Measurements from ENCODE around the gene DSC3. TPM values are rescaled to one million over a fixed set of nuclear protein-coding genes. Genes with fewer than 3 reads are reported as not detected.
"Not testable (repeated sequence)": the region's sequence is repeated elsewhere in the genome, so short reads cannot be mapped to it uniquely, and the experiment has no call there.

Gene DSC3
- total RNA-seq, 2 experiments from 2014 or later = 0.02 TPM; not detected in 1

DNA sequence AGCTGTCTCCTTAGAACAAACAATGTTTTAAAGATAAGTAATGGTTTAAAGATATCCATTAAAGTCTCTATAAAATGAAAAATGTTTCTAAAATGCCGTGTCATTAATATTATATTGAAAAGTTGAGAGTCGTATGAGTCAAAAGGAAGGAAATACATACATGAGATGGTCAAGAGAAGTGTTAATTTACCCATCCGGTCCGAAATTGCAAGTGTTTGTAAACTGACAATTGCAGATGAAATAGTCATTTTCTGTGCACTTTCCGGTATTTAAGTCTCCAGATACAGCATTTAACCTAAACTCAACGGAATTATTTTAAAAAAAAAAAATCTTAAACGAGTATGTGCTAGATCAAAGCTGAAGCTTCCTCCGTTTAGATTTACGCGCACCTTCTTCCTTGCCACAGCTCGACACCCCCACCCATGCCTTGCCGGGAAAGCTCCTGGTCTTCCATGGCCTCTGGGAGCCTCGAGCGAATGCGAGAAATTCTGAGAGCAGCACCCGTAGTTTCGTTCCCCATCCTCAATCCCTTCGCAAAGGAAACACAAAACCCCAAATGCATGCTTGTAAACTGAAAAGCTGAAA lies 1.8 kb downstream of the DSC3 start:
- intact Hi-C loops (cut with DNase I, micrococcal nuclease) = no loop called here
- Mint-ChIP-seq H3K4me3 (no peak overlapping the region), H3K27me3 (peaks cover 48% of the 10 kb centered on the region), H3K9me3 (ENCODE audit: low read depth) (peaks cover 3% of the 10 kb centered on the region), H3K27ac (no peak overlapping the region), H3K4me1 (peaks cover 7% of the 10 kb centered on the region), H3K36me3 (ENCODE audit: low read depth) (peaks cover 3% of the 10 kb centered on the region)
- ChIA-PET CTCF (no interaction called here), POLR2A (no interaction called here)
- no peak for DNase-seq
- no peak for ATAC-seq

DNA sequence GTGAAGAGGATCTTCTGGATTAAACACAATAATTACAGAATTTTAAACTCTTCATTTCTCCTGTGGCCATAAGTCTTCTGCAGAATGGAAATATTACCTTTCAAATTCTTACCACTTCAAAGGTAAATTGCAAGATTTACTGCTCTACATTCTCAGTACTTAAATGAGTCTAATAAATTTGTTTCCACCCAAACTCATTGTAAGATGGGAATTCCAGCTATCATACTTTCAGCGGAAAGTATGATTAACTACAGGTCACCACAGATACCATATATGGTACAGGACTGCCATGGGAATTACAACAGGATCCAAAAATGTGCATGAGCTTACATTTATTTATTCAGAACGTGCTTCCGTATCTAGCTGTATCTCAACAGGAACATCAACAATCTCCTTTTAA lies 3.1 kb downstream of the DSC3 start:
- Mint-ChIP-seq H3K27me3 (peaks cover 41% of the 10 kb centered on the region), H3K9me3 (ENCODE audit: low read depth) (no peaks in the 10 kb centered on the region), H3K4me3 (no peak overlapping the region), H3K4me1 (peaks cover 7% of the 10 kb centered on the region), H3K27ac (no peak overlapping the region), H3K36me3 (ENCODE audit: low read depth) (peaks cover 3% of the 10 kb centered on the region)
- POLR2A ChIA-PET = no interaction called here
- ATAC-seq = no peak
- intact Hi-C loops (cut with DNase I, micrococcal nuclease) = no loop called here
- DNase-seq = no peak
- CTCF ChIA-PET = no interaction called here

DNA sequence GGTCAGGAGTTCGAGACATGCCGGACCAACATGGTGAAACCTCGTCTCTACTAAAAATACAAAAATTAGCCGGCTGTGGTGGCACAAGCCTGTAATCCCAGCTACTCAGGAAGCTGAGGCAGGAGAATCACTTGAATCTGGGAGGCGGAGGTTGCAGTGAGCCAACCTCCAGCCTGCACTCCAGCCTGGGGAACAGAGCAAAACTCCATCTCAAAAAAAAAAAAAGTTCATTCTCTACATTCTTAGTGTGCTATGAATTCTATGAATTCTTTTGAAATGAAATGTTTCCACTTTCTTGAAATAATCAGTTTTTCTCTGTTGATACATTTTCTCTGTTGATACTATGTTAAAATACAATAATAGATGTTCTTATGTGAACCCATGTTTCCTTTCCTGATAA lies 4.9 kb downstream of the DSC3 start:
- H3K4me1 Mint-ChIP-seq, ATAC-seq: not testable (repeated sequence)
- peaks cover 26% of the 10 kb centered on the region for H3K27me3 Mint-ChIP-seq

DNA sequence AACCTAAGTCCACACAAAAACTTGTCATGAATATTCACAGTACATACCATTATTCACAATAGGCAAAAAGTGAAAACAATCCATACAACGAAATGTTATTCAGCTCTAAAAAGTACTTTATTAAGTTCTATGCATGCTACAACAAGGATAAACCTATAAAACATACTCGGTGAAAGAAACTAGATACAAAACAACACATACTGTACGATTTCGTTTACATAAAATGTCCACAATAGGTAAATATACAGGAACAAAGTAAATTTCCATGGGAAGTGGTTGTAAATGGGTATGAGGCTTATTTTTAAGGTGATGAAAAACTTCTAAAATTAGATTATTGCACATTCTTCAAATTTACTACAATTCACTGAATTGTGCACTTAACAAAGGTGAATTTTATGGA lies 8.0 kb downstream of the DSC3 start:
- Mint-ChIP-seq H3K4me1 (peaks cover 2% of the 10 kb centered on the region), H3K27ac (no peak overlapping the region), H3K4me3 (no peak overlapping the region), H3K36me3 (ENCODE audit: low read depth) (no peaks in the 10 kb centered on the region), H3K27me3 (peaks cover 3% of the 10 kb centered on the region), H3K9me3 (ENCODE audit: low read depth) (no peaks in the 10 kb centered on the region)
- POLR2A ChIA-PET = no interaction called here
- no peak for DNase-seq
- intact Hi-C loops (cut with DNase I, micrococcal nuclease) = no loop called here
- no peak for ATAC-seq
- CTCF ChIA-PET = no interaction called here

More for the DNA sequence above, 4.9 kb downstream of the DSC3 start:
- POLR2A ChIA-PET; H3K27ac Mint-ChIP-seq; intact Hi-C loops (cut with DNase I, micrococcal nuclease); DNase-seq; H3K9me3 Mint-ChIP-seq (ENCODE audit: low read depth); H3K4me3 Mint-ChIP-seq; H3K36me3 Mint-ChIP-seq (ENCODE audit: low read depth): not testable (repeated sequence)
- CTCF ChIA-PET = interaction anchor here (0.9 kb wide), 1 partner anchor 685 kb away, joined by 3 read pairs; no protein-coding TSS in a partner anchor

DNA sequence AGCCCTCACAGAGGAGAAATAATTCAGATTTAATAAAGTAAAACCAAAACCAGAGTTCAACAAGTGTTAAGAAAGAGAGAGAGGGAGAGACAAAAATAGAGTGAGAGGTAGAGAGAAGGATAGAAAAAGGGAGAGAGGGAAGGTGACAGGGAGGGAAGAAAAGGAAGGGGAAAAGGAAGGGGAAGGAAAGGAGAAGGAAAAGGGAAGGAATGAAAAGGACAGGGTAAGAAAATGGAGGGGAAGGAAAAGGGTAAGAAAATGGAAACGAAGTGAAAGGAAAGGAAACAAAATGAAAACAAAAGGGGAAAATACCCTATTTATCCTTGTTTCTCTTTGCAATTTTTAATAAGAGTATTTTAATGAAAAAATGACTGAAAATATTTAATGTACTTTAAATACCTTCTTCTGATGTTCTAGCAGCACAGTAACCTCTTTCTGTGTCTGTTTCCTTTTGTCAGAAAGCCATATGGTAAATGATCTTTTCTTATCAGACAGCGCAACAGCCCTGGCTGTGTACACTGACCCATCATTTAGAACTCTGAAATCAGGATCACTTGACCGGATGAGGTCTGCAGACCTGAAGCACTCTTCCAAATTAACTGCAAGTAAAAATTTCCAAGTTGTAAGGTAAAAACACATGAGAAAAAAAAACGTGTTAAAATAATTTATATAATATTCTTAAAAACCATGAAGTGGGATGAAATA lies 11.8 kb downstream of the DSC3 start:
- H3K4me3 Mint-ChIP-seq = no peak overlapping the region
- POLR2A ChIA-PET = no interaction called here
- no peak overlapping the region for H3K27ac Mint-ChIP-seq
- CTCF ChIA-PET = no interaction called here
- H3K36me3 Mint-ChIP-seq (ENCODE audit: low read depth) = no peaks in the 10 kb centered on the region
- ATAC-seq = no peak
- H3K9me3 Mint-ChIP-seq (ENCODE audit: low read depth) = no peaks in the 10 kb centered on the region
- intact Hi-C loops (cut with DNase I, micrococcal nuclease) = no loop called here
- H3K27me3 Mint-ChIP-seq = peaks cover 2% of the 10 kb centered on the region
- no peak for DNase-seq
- H3K4me1 Mint-ChIP-seq = no peaks in the 10 kb centered on the region

DNA sequence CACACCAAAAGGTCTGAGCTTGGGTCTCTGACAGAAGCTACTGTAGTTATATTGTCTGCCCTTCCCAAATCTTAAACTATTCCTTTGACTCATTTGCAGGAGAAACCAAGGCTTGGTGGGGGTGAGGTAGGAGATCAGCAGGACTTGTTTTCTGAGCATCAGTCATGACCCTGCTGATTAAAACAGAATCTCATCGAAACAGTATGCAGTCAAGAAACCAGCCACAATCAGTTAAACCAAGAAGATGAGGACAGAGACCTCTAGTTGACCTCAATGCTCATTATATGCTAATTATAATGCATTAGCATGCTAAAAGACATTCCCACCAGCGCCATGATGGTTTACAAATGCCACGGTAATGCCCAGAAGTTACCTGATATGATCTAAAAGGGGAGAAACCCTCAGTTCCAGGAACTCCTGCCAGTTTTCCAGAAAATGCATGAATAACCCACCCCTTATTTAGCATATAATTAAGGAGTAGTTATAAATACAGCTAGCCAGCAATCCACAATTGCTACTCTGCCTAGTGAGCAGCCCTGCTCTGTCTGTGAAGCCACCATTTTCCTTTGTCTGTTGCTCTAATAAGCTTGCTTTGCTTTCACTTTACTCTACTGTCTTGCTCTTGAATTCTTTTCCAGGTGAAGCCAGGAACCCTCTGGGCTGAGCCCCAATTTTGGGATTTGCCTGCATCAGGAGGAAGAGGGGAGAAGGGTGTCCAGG lies 26.7 kb downstream of the DSC3 start:
- Mint-ChIP-seq H3K27ac (no peak overlapping the region), H3K4me1 (no peaks in the 10 kb centered on the region), H3K27me3 (no peaks in the 10 kb centered on the region), H3K36me3 (ENCODE audit: low read depth) (no peaks in the 10 kb centered on the region), H3K9me3 (ENCODE audit: low read depth) (no peaks in the 10 kb centered on the region), H3K4me3 (no peak overlapping the region)
- DNase-seq (no peak), ATAC-seq (no peak)
- CTCF ChIA-PET = no interaction called here
- intact Hi-C loops (cut with DNase I, micrococcal nuclease) = no loop called here
- POLR2A ChIA-PET = no interaction called here

DNA sequence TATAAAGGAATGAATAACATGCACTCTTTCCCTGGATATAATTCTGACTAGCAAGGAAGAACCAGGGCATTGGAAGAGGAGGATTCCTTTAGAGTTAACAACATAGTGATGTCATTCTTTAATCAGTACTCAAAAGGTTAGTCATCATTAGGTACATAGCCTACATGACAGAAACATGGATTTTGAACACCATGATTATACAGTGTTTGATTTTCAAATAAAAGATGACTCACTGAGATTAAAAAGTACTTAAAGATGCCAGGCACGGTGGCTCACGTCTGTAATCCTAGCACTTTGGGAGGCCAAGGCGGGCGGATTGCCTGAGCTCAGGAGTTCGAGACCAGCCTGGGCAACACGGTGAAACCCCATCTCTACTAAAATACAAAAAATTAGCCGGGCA lies 31.1 kb downstream of the DSC3 start:
- H3K9me3 Mint-ChIP-seq (ENCODE audit: low read depth); H3K36me3 Mint-ChIP-seq (ENCODE audit: low read depth); H3K4me1 Mint-ChIP-seq; H3K4me3 Mint-ChIP-seq; DNase-seq; ATAC-seq; H3K27me3 Mint-ChIP-seq; H3K27ac Mint-ChIP-seq; intact Hi-C loops (cut with DNase I, micrococcal nuclease); POLR2A ChIA-PET: not testable (repeated sequence)
- CTCF ChIA-PET = interaction anchor here (0.6 to 1.1 kb wide), 2 partner anchors 42 to 44 kb away, joined by 3 read pairs; no protein-coding TSS in a partner anchor

DNA sequence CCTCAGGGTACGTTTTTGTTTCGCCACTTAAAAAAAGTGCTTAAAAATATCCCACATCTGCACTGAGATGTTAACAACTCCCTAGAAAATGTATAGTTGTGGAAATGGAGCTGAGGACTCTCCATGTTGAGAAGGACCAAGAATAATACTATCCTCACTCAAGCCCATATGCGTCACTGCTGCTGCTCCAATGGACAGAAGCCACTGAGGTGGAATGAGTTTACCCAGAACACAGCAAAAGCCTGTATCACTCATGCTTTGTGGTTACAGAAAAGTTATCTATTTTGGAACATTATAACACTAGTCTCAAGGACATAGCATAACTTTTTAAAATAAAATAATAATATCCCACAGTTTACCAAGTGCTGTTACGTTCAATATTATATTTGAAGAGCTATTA lies 31.9 kb downstream of the DSC3 start:
- Mint-ChIP-seq H3K4me1 (no peaks in the 10 kb centered on the region), H3K9me3 (ENCODE audit: low read depth) (no peaks in the 10 kb centered on the region), H3K36me3 (ENCODE audit: low read depth) (no peaks in the 10 kb centered on the region), H3K27me3 (no peaks in the 10 kb centered on the region), H3K27ac (no peak overlapping the region), H3K4me3 (no peak overlapping the region)
- intact Hi-C loops (cut with DNase I, micrococcal nuclease) = no loop called here
- ChIA-PET CTCF (no interaction called here), POLR2A (no interaction called here)
- DNase-seq = no peak
- ATAC-seq = no peak

DNA sequence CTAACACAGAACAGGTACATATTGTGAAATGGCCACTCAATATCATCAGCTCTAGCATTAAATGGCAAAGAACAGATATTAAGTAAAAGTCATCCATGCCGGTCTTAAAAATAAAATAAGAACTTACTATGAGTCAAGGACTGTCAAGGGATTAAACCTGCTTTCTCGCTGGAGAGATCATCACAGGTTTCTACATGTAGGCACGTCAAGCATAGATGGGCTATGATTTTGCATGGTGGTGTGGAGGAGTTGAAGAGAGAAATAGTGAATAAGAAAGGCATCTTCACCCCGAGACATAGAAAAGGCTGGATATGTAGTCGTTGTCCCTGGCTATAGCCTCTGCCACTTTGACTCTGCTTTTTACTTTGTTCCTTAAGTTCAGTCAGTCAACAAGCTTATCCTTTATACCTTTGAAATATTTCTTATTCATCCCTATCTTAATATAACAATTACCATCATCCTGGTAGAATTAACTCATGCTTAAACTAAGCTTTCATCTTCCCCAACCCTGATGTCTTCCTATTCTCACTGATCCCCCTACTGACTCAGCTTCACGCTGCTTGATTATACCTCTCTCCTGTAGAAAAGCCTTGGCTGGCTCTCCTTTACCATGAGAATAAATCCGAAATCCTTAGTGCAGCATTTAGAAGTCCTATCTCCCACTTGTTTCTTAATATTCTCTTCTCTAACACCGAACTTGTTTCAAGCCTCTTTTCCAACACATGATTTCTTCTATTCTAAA lies 42.5 kb downstream of the DSC3 start:
- no peaks in the 10 kb centered on the region for H3K27me3 Mint-ChIP-seq
- no peak overlapping the region for H3K4me3 Mint-ChIP-seq
- no peak for ATAC-seq
- H3K27ac Mint-ChIP-seq = no peak overlapping the region
- intact Hi-C loops (cut with DNase I, micrococcal nuclease) = loop anchor here in 1 of 2 experiments (10.0 kb wide), 1 partner anchor 555 kb away; no protein-coding TSS in a partner anchor
- no peaks in the 10 kb centered on the region for H3K4me1 Mint-ChIP-seq
- CTCF ChIA-PET = no interaction called here
- H3K9me3 Mint-ChIP-seq (ENCODE audit: low read depth) = no peaks in the 10 kb centered on the region
- no peak for DNase-seq
- POLR2A ChIA-PET = interaction anchor here (0.6 kb wide), 1 partner anchor 161 kb away, joined by 4 read pairs; no protein-coding TSS in a partner anchor
- H3K36me3 Mint-ChIP-seq (ENCODE audit: low read depth) = no peaks in the 10 kb centered on the region

DNA sequence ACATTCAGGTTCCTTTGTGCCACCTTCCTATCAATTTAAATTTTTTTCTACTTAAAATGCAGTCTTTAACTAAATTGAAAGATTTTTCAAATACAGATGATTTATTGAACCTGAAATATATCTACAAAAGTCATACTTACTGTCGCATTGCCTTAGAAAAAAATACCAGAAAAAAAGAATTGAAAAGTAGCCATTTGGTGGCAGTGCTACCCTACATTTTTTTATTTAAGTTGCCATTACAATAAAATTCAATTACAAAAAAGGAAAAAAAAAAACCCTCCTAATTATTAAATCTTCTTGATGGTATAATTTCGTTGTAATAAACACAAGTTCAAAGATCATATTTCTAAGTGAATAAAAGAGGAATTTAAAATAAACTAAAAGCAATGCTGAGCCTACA lies 43.4 kb downstream of the DSC3 start:
- CTCF ChIA-PET = no interaction called here
- intact Hi-C loops (cut with DNase I, micrococcal nuclease) = loop anchor here in 1 of 2 experiments (10.0 kb wide), 1 partner anchor 556 kb away; no protein-coding TSS in a partner anchor
- Mint-ChIP-seq H3K27ac (no peak overlapping the region), H3K4me3 (no peak overlapping the region), H3K36me3 (ENCODE audit: low read depth) (no peaks in the 10 kb centered on the region), H3K9me3 (ENCODE audit: low read depth) (no peaks in the 10 kb centered on the region), H3K27me3 (no peaks in the 10 kb centered on the region), H3K4me1 (no peaks in the 10 kb centered on the region)
- POLR2A ChIA-PET = interaction anchor here (0.6 kb wide), 1 partner anchor 162 kb away, joined by 4 read pairs; no protein-coding TSS in a partner anchor
- ATAC-seq = no peak
- no peak for DNase-seq

DNA sequence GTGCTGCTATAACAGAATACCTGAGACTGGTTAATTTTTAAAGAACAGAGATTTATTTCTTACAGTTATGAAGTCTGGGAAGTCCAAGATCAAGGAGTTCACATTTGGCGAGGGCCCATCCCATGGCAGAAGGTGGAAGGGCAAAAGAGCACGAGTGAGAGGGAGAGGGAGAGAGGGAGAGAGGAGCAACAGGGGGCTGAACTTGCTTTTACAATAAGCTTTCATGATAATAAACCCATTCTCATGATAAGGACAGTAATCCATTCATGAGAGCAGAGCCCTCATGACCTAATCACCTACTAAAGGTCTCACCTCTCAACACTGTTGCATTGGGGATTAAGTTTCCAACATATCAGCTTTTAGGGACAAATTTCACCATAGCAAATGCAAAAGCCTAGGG lies 45.3 kb downstream of the DSC3 start:
- Mint-ChIP-seq H3K4me1 (no peaks in the 10 kb centered on the region), H3K4me3 (no peak overlapping the region), H3K36me3 (ENCODE audit: low read depth) (no peaks in the 10 kb centered on the region), H3K27ac (no peak overlapping the region), H3K27me3 (no peaks in the 10 kb centered on the region), H3K9me3 (ENCODE audit: low read depth) (no peaks in the 10 kb centered on the region)
- CTCF ChIA-PET = no interaction called here
- no peak for DNase-seq
- intact Hi-C loops (cut with DNase I, micrococcal nuclease) = loop anchor here in 1 of 2 experiments (10.0 kb wide), 1 partner anchor 558 kb away; no protein-coding TSS in a partner anchor
- POLR2A ChIA-PET = no interaction called here
- ATAC-seq = no peak
